ENCODE data around the gene RBM3.

GRCh38 chrX:48590203-48591103 is 16.2 kb downstream of the RBM3 start:
- TF ChIP-seq CTCF (IDR thresholded peaks at IDR 0.05; ENCODE audit: poor library complexity) (no peak), EZH2phosphoT487 (IDR thresholded peaks at IDR 0.05; ENCODE audit: low read depth, severe bottlenecking, unreplicated experiment) (no peak)
